ENCODE results near the gene RFC1. TPM values are rescaled to one million over a fixed set of nuclear protein-coding genes. Genes with fewer than 3 reads are reported as not detected.
"Not testable (repeated sequence)": the region's sequence is repeated elsewhere in the genome, so short reads cannot be mapped to it uniquely, and the experiment has no call there.

The RFC1 gene, protein sequence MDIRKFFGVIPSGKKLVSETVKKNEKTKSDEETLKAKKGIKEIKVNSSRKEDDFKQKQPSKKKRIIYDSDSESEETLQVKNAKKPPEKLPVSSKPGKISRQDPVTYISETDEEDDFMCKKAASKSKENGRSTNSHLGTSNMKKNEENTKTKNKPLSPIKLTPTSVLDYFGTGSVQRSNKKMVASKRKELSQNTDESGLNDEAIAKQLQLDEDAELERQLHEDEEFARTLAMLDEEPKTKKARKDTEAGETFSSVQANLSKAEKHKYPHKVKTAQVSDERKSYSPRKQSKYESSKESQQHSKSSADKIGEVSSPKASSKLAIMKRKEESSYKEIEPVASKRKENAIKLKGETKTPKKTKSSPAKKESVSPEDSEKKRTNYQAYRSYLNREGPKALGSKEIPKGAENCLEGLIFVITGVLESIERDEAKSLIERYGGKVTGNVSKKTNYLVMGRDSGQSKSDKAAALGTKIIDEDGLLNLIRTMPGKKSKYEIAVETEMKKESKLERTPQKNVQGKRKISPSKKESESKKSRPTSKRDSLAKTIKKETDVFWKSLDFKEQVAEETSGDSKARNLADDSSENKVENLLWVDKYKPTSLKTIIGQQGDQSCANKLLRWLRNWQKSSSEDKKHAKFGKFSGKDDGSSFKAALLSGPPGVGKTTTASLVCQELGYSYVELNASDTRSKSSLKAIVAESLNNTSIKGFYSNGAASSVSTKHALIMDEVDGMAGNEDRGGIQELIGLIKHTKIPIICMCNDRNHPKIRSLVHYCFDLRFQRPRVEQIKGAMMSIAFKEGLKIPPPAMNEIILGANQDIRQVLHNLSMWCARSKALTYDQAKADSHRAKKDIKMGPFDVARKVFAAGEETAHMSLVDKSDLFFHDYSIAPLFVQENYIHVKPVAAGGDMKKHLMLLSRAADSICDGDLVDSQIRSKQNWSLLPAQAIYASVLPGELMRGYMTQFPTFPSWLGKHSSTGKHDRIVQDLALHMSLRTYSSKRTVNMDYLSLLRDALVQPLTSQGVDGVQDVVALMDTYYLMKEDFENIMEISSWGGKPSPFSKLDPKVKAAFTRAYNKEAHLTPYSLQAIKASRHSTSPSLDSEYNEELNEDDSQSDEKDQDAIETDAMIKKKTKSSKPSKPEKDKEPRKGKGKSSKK
- 31.0 and 34.3 TPM in 2 replicates for total RNA-seq (2014; rRNA removed)
- 14.6 TPM for polyA plus RNA-seq (2012)

DNA sequence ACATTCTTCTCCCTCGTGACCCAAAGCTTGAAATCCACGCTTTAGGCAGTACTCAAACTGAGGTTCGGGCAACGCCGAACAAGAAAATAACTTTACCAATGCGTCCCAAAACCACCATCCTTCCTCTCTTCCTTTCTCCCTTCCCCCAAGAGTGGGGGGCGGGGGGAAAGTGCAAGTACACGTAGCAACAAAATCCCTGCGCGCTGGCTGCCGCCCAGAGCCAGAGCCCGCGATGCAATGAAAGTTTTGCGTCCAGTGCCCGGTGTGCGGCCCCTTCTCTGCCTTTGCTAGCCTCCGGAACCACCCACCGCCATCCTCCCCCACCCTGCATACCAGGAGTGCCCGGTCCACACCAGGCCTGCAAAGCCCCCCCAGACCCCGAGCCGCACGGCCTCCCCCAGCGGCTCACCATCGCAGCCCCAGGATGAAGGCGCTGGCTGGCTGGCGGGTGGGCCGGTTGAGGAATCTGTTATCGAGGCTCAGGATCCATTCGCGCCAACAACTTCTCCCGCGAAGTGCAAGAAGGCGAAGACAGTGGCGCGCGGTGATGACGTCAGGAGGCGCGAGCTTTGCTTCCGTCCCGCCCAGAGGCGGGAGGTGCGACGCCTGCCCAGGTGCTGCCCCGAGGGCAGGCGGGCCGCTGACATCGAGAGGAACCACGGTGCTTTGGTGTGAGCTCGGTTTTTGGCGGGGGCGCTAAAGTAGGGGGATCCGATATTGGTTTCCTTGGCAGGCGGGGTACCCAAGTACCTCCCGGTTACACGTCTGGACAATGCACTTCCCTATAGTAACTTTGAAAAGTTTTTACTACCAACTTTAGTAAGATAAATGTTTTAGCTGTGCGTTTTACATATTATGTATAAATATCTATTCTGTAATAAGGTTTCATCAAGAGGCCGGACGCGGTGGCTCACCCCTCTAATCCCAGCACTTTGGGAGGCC, at the start of gene RFC1:
Gene RFC1, minus strand, starts transcription at position 533 of the 942 bp plus-strand sequence. Its CDS starts 121 bp downstream, at position 412.
- DNase-seq (ENCODE audit: low read depth): peak; percentile 89

DNA sequence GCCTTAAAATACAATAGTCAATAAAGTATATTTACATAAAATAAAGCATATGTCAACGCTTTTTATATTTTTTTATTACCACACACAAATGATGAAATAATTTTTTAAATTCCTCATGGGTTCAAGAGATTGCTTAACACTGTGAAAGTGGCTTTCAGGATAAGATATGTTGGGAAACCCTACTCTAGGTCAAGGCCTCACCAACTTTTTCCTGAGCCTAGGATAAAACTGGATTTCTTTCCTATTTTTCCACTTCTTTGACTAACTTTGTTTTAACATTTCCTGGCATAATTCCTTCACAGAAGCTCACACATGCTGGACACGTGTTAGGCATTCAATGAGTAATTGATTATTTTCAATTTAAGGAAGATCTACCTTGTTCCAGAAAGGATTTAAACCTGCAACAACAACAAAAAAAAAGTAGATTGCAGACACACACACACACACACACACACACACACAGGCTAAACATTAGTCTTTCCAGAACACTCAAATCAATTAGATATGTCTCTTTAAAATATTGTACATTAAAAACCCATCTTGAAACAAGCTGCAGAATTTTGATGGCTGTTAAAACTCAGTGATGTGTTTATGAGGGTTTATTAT, 49.6 kb upstream of the RFC1 start:
- DNase-seq (ENCODE audit: low read depth): no peak

GRCh38 chr4:39411561-39411960, 45.4 kb upstream of the RFC1 start:
- not testable (repeated sequence) for DNase-seq (ENCODE audit: low read depth)

DNA sequence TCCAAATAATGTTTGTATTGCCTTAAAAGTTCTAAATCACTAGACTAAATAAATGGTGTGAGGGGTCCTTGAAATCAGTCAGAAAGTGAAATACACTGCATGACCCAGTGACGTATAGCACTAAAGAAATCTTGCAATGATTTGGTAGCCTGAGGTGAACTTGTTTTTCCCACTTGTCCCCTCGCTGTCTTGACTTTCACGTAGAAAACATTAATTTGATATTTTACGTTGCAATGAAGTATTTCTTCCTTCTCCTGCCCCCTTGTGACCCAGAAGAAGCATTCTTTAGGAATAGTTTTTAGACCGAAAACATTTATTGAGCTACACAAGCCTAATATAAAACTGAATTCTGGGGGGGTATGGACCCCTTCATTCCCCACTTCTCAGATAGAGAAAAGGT, 44.3 kb upstream of the RFC1 start:
- DNase-seq (ENCODE audit: low read depth): peak; percentile 25

DNA sequence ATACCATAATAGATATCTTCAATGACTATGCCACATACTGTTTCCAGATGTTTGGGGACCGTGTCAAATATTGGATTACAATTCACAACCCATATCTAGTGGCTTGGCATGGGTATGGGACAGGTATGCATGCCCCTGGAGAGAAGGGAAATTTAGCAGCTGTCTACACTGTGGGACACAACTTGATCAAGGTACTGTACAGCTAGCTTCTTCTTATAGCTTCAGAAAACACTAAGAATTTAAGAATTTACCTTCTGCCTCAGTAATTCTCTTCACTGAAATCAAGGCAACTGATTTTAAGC, 41.4 kb upstream of the RFC1 start:
- no peak for DNase-seq (ENCODE audit: low read depth)

DNA sequence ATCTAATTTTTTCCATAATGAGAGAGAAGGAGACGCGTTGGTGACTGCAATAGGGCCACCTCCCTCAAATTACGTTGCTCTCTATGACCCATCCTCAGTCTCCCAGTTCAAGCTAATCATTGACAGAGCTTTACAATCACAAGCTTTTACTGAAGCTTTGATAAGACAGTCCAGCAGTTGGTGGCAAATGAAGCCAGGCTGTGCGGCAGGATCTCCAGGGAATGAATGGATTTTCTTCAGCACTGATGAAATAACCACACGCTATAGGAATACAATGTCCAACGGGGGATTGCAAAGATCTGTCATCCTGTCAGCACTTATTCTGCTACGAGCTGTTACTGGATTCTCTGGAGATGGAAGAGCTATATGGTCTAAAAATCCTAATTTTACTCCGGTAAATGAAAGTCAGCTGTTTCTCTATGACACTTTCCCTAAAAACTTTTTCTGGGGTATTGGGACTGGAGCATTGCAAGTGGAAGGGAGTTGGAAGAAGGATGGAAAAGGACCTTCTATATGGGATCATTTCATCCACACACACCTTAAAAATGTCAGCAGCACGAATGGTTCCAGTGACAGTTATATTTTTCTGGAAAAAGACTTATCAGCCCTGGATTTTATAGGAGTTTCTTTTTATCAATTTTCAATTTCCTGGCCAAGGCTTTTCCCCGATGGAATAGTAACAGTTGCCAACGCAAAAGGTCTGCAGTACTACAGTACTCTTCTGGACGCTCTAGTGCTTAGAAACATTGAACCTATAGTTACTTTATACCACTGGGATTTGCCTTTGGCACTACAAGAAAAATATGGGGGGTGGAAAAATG, 40.8 kb upstream of the RFC1 start, which contains the start of gene KLB:
Gene KLB, plus strand, starts transcription at position 168 of the 821 bp plus-strand sequence. Its CDS starts 20 bp downstream, at position 188.
- no peak for DNase-seq (ENCODE audit: low read depth)

DNA sequence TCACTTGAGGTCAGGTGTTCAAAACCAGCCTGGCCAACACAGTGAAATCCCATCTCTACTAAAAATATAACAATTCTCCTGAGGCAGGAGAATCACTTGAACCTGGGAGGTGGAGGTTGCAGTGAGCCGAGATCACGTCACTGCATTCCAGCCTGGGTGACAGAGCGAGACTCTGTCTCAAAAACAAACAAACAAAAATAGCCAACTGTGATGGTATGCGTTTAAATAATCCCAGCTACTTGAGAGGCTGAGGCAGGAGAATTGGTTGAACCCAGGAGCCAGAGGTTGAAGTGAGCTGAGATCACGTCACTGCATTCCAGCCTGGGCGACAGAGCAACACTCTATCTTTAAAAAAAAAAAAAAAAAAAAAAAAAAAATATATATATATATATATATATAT, 35.5 kb upstream of the RFC1 start:
- not testable (repeated sequence) for DNase-seq (ENCODE audit: low read depth)

DNA sequence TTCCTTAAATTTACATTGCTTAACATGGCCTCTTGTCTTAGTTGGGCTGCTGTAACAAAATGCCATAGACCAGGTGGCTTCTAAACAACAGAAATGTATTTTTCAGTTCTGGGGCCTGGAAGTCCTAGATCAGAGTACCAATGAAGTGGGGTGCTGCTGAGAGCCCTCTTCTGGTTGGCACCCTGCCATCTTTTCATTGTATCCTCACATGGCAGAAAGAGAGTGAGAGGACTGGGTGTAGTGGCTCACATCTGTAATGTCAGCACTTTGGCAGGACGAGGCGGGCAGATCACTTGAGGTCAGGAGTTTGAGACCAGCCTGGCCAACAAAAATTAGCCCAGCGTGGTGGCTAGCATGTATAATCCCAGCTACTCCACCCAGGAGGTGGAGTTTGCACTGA, 28.5 kb upstream of the RFC1 start:
- no peak for DNase-seq (ENCODE audit: low read depth)

DNA sequence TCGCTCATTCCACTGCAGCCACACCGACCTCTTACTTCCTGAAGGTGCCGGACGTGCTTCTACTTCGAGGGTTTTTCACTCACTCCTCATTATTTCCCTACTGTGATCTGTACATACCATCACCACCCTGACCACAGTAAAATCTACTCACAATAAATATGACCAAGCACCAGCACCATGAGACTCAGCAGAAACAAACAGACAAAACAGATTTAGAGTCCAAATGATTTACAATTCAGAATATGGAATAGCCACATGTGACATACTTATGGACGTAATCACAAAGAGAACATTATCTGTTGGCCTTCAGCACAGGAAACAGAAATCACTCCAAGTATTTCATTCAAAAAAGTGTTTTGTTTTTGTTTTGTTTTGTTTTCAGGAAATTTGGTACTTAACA, 24.4 kb upstream of the RFC1 start:
- no peak for DNase-seq (ENCODE audit: low read depth)

DNA sequence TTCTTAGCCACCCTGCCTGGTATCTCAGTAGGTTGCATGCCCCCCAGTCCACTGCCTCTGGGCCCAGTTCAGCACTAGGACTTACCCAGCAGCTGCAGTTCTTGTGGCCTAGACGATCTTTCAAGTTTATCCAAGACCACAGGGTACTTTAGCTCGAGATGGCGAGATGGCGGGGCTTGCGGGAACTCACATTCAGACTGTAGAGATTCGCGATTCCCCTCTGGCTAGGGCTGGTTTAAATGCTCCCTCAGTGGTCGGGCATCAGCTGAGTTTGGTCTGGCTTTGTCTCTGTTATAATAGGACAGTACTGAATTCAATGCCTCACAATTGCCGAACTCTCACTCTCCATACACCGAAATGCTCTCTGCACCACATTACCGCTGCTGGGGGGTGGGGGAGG, 18.4 kb upstream of the RFC1 start:
- DNase-seq (ENCODE audit: low read depth): no peak

DNA sequence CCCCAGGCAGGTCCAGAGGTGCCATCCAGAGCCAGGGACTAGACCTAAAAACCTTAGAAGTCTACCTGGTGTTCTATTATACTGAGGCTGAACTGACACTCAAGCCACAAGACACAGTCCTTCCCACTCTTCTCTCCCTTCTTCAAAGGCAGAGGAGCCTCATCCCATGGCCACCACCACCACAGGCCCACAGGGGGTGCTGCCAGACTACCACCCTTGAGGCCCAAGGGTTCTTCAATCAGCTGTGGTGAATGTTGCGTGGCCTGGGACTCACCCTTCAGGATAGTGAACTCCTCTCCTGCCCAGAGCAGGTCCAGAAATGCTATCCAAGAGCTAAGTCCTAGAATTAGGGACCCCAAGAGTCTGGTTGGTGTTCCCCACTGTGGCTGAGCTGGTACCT, 17.5 kb upstream of the RFC1 start:
- no peak for DNase-seq (ENCODE audit: low read depth)

GRCh38 chr4:39375478-39375877, 9.3 kb upstream of the RFC1 start:
- DNase-seq (ENCODE audit: low read depth): no peak

DNA sequence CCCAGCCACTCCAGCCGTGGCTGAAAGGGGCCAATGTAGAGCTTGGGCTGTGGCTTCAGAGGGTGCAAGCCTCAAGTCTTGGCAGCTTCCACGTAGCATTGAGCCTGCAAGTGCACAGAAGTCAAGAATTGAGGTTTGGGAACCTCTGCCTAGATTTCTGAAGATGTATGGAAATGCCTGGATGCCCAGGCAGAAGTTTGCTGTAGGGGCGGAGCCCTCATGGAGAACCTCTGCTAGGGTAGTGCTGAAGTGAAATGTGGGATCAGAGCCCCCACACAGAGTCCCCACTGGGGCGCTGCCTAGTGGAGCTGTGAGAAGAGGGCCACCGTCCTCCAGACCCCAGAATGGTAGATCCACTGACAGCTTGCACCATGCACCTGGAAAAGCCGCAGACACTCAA, 5.0 kb upstream of the RFC1 start:
- DNase-seq (ENCODE audit: low read depth): not testable (repeated sequence)

DNA sequence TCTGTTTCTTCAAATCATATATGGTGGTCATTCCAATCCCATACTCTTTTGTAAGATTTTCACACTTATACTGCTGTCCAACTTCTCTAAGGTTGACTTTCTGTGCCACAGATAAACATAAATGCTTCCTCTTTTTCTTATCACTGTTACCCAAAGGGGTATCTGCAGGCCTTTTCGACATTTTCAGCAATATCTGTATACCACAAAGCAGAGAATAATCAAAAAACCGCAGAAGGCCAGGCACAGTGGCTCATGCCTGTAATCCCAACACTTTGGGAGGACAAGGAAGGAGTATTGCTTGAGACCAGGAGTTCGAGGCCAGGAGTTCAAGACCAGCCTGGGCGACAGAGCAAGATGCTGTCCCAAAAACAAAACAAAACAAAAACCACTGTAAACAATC, 3.1 kb upstream of the RFC1 start:
- no peak for DNase-seq (ENCODE audit: low read depth)

GRCh38 chr4:39367166-39367565, 1.0 kb upstream of the RFC1 start:
- DNase-seq (ENCODE audit: low read depth): no peak

DNA sequence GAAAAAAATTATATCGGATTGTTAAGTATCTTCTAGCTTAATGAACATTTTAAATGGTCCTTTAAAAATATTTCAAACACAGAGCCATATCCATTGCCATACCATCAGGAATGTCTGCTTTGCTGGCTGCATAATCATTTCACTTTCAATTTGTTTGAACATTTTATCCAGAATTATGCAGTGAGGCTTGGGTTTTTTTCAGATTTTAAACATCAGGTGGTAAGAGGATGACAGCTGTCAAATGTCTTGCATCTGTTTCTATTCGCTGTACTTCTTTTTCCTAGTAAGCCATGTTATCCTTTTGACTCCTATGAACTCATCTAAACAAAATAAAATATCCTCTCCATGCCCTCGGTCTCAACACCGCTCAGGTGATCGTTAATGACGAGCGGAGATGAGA, 802 bp downstream of the RFC1 start:
- DNase-seq (ENCODE audit: low read depth): peak; percentile 7

GRCh38 chr4:39363773-39364393, 2.3 kb downstream of the RFC1 start:
- no peak for DNase-seq (ENCODE audit: low read depth)

DNA sequence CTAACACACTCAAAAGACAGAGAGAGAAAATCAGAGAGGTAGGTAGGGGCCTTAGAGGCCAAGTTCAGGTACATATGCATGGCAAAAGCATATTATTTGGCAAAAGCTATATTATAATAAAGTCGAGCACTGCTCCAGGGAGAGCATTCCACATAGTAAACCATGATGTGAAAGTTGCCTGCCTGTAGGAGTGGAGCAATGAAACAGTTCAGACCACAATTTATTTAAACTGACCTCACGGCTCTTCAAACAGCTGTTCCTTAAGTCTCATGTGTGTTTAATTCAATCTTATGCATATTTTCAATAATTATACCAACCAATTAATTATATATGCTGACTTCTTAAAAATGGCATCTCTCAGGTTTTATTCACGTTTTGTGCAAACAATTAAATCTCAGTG, 3.3 kb downstream of the RFC1 start:
- peak; percentile 8 for DNase-seq (ENCODE audit: low read depth)

DNA sequence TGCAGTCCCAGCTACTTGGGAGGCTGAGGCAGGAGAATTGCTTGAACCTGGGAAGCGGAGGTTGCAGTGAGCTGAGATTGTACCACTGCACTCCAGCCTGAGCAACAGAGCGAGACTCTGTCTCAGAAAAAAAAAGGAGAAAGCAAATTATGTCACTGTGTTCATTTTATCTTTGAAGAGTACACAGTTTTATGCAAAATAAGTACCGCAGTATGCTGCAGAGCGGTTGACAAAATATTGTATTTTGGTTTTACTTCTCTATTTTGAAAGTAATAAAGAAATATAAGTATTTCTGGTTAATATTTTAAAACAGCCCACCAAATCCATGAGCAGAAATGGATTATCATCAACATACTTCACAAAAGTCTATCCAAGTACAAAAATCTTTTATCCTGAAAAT, 5.6 kb downstream of the RFC1 start:
- DNase-seq (ENCODE audit: low read depth): not testable (repeated sequence)
